Erythroblast (primary cell): ENCODE measurements around the gene MAST4.

Source experiments
- GATA1 ChIP-seq: IDR thresholded peaks from 2 replicates; pipeline ENCODE4 v1.6.1; 2011; ENCODE audit warnings: low read depth, mild to moderate bottlenecking, control low read depth, low read length, moderate library complexity
- POLR2A ChIP-seq: IDR thresholded peaks from 2 replicates; pipeline ENCODE4 v1.6.1; 2011; ENCODE audit warnings: mild to moderate bottlenecking, low read length

- TF ChIP-seq POLR2A (no peak), GATA1 (no peak)
Observed at GRCh38 chr5:66582499-66583165, 13.6 kb upstream of the MAST4 start.
